ENCODE measurements around the gene DNTT.

DNTT gene

DNA sequence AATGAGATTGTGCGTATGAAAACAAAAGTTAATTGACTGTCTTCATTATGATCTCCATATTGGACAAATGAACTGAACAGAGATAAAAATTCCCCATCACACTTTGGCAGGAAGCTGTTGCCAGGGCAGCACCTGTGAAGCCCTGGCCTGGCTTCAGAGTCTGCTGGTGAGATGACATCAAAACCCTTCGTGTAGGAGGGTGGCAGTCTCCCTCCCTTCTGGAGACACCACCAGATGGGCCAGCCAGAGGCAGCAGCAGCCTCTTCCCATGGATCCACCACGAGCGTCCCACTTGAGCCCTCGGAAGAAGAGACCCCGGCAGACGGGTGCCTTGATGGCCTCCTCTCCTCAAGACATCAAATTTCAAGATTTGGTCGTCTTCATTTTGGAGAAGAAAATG is at the start of gene DNTT:
DNTT (plus strand) TSS at position 205 of the 400 bp plus-strand sequence; CDS start at position 269, 64 bp downstream.
- no peak for DNase-seq

- DNase-seq, result no peak
Observed at GRCh38 chr10:96254976-96255375, 49.3 kb upstream of the DNTT start.

- DNase-seq, result no peak
Observed at GRCh38 chr10:96255549-96256333, 48.5 kb upstream of the DNTT start.

GRCh38 chr10:96257944-96258343 is 46.3 kb upstream of the DNTT start:
- no peak for DNase-seq

DNA sequence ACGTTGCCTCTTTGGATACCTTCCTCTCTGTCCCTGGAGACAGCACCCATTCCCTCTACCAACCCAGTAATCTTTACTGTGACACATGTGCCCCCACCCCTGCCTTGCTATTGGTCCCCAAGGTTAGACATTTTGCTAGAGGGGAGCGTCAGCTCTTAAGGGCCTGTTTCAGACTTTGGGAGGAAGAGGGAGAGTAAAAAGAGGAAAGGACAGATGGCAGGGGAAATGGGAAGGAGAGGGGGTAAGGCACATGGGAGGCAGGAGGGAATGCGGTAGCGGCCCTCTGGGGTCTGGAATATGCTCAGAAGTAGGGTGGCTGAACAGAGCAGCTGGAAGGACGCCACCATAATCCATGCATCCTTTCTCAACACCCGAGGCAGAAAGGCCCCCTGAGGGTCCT is 45.1 kb upstream of the DNTT start:
- DNase-seq, result no peak

- no peak for DNase-seq
Observed at GRCh38 chr10:96260014-96260413, 44.2 kb upstream of the DNTT start.

- DNase-seq, result no peak
Observed at GRCh38 chr10:96261132-96261531, 43.1 kb upstream of the DNTT start.

DNA sequence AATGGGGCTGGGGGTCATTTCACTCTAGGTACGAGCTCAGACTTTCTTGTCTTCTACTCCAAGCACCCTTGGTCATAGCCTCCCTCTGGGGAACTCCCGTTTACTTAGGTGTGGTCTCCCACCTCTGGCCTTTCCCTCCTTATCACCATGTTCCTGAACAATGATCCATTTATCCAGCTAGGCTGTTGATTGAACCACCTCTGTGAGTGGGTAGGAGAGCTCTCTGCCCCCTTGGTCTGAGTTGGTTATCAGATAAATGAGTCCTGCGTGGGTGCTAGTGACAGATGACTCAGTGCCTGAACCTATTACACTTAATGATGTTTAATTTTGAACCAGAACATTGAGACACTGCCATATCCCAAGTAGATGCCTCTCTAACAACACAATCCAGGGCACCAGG is 42.3 kb upstream of the DNTT start:
- DNase-seq, result no peak

GRCh38 chr10:96263176-96263575 is 41.1 kb upstream of the DNTT start:
- DNase-seq, result no peak

DNA sequence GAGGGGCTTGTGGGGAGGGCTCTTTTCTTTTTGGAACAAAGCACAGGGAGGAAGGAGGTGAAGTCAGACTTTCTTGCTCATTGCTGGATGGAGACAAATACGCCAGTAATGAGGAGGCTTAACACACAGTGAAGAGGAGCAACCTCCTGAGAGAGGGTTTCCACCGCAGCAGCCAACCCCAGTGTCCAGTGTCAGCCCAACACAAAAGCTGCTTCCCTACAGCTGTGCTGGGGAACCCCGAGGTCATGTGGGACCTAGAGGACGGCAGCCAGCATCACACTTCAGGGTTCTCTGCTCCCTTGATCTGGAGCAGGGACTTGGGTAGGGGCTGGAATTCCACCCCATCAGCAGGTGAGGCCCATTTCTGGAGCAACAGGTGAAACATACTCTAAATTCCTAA is 40.6 kb upstream of the DNTT start:
- no peak for DNase-seq

GRCh38 chr10:96264938-96265337 is 39.3 kb upstream of the DNTT start:
- DNase-seq, result no peak

DNA sequence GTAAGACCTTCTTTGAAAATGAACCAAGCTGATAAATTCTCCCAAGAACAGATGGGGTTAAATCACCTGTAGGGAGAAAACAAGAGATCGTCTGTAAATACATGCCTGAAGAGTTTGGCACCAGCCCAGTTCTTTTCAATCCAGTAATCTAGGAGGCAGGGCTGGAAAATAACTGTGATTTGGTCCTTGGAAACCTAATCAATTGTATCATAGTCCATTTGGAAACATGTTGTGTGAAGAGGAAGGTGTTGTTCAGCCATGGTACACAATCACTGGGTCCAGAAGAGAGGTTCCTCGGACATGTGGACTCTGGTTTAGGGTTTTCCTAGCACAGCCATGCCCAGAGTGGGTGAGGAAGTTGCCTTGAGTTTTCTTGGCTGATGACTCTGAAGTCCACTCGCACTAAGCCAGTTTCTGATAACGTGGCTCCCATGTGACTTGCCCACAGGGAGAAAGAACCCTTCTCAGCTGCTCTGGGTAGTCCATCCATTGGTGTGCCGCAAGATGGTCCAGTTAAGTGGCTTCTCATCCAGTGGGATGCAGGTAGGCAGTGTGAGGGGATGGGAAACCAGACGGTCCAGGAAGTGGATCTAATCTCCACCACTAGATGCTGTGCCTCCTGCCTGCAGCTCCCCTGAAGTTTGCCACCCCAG is 38.0 kb upstream of the DNTT start:
- no peak for DNase-seq

DNA sequence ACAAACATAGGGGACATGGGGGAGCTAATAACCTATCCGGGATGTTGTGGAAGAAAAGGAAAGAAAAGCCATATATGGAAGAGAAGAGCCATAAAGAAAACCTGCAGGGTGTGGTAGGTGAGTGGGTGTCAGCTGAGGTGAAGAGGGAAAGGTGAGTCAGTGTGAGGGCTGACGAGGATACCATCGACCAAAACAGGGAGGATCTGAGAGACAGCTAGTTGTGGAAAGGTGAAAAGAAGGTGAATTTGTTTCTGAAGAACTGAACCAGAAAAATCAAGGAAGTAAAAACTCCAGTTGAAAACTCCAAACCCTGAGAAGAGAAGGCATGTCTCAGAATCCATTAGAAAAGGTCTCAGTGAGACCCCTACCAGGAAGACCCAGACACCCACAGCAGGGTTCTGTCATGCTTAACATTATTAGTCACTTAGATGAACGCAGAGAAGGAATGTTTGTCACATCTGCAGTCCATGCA is 37.0 kb upstream of the DNTT start:
- DNase-seq, result no peak

GRCh38 chr10:96268341-96268909 is 35.8 kb upstream of the DNTT start:
- DNase-seq, result no peak

DNA sequence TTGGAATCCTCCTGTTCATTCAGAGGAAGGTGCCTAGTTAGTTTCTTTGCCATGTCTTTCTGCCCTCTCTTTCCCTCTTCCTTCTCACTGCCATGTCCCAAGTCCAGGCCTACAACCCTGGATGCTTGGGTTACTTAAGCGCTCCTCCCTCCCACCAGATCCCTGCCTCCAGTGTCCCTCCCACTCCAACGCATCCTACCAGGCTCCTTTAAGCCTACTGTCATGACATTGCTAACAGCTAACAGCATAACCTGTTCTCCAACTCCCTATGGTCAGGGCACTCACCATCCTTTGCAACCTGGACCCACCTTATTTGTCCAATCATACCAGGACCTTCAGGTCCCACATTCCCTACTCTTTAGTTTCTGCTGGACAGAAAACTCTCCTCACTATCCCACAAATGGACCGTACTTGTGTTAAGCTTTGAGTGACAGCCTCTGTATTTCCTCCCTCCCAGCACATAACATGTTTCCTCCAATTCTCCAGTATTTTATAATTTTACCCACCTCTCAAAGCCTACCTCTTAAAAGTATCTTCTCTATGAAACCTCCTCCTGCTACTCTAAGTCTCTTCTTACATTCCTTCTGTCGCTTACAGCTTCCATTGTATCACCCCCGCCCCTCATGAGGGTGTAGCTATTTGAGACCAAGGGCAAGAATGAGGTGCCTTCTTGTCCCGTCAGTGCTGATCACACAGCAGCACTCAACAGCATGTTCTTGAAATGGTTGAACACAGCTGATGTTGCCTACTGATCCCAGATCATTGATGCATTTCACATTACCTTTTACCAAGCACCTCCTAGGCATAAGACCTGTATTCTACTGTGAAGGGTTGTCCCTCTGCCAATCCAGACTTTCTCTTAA is 34.6 kb upstream of the DNTT start:
- DNase-seq, result no peak

- DNase-seq, result no peak
Observed at GRCh38 chr10:96270571-96270970, 33.7 kb upstream of the DNTT start.

GRCh38 chr10:96271016-96271815 is 33.0 kb upstream of the DNTT start, which contains the start of gene BLNK:
Gene BLNK, minus strand, starts transcription at chr10:96271569. Its CDS starts 171 bp downstream, at chr10:96271398.
- DNase-seq, result no peak

DNA sequence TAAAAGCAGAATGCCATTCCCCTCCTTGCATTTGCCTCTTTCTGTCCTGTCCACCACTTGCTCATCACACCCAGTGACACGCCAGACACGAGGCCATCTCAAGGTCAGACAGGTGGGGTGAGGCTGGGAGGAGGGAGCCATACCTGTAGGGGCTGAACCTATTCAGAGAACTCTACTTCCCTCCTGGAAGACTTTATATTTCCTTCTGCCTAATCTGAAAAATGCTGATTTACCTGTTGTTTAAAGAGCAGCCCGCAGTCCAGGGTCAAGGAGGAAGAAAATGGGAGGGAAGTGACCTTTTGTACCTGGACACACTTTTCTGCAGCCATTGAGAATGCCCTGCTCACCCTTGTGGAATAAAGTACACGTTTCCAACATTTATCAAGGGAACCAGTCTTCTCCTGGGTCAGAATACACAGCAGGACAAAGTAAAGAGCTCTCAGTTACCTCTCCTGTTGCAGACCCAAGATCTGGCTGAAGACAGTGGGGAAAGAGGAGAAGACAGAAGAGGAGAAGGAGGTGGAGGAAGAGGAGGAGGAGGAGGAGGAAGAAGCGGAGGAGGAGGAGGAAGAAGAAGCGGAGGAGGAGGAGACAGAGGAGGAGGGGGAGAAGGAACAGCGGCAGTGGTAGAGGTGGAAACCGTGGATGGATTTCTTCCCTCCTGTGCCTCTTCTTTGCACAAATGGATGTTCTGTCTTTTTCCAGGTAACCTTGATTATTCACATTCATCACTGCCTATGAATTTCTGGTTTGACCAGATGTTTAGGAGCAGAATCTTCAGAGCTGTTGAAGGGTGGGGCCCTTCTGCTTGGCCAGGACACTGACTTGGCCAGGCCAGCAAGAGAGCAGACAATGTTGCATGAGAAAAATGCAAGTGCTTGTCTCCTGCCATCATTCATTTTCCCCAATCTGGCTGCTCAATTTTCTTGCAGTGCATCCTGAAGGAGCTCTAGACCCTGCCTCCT is 31.6 kb upstream of the DNTT start:
- DNase-seq, result no peak

DNA sequence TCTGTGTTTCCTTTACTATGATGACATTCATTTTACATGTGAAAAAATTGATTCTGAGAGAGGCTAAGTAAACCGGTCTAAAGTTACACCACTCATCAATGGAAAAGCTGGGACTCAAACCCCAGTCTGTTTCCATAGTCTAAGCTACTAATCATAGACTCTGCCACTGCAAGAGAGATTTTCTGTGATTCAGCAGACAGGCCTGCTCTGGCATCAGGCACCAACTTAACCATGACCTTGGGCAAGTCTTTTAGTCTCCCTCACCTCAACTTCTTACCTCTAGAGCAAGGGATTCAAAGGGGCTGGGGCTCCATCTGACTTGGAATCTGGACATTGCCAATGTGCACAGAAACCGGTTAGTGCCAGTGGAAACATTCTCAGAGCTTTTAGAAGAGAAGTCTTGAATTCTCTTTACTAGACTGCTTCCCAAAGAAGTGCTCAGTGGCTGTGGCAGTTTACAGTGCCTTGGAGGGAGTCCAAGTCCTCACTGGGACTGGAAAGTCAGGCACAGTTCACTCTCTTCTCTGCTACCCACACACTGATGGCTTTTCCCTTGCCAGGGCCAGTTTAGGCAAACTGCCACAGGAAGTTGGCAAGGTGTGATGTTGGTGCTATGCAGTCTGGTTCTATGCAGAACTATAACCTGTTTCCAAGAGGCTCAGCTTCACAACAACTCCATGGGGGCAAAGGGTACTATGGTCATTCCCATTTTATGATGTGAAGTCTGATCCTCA is 28.4 kb upstream of the DNTT start:
- no peak for DNase-seq

GRCh38 chr10:96276426-96276825 is 27.8 kb upstream of the DNTT start:
- DNase-seq, result no peak

Measured in activated effector memory CD4-positive, alpha-beta T cell treated with Interleukin-2 at 50 U/mL for 16 hours (primary cell).